MG63 (cell line): ENCODE results near the gene ERMARD. TPM values are rescaled to one million over a fixed set of nuclear protein-coding genes. Genes with fewer than 3 reads are reported as not detected.

ENCODE experiments used
- DNase-seq: peaks from one replicate; pipeline ENCODE4 v3.0.0-alpha.2; 2020
- H3K27me3 ChIP-seq: fragments of 250-450 bp; sonication (Bioruptor Pico); 2 replicates; pipeline ENCODE4 v1.5.1; 2020; ENCODE audit warnings: mild to moderate bottlenecking, moderate library complexity
- H3K36me3 ChIP-seq: fragments of 250-450 bp; sonication (Bioruptor Pico); 2 replicates; pipeline ENCODE4 v1.5.1; 2020; ENCODE audit warnings: mild to moderate bottlenecking, moderate library complexity
- H3K4me3 ChIP-seq: fragments of 250-450 bp; sonication (Bioruptor Pico); 2 replicates; pipeline ENCODE4 v1.5.1; 2020; ENCODE audit warnings: mild to moderate bottlenecking, moderate library complexity
- H3K9me3 ChIP-seq: fragments of 250-450 bp; sonication (Bioruptor Pico); 2 replicates; pipeline ENCODE4 v1.5.1; 2020; ENCODE audit warnings: mild to moderate bottlenecking, moderate library complexity
- total RNA-seq: library from RNA; depleted of rRNA; stranded (reverse); fragments of >200 nt; shearing (Covaris generic); gene quantifications from 2 replicates; pipeline ENCODE4 v1.2.3, GENCODE V29; 2014; ENCODE audit warnings: low replicate concordance

Gene ERMARD
- total RNA-seq, 1 experiment from 2014 or later: 22.5 TPM

GRCh38 chr6:169803816-169804340 is 52.5 kb downstream of the ERMARD start:
- no peak for DNase-seq
- H3K9me3 ChIP-seq: no peaks in the 10 kb centered on the region
- no peaks in the 10 kb centered on the region for H3K36me3 ChIP-seq
- no peak overlapping the region for H3K4me3 ChIP-seq
- peaks cover 3% of the 10 kb centered on the region; the same call in 1 of the 2 replicates for H3K27me3 ChIP-seq

DNA sequence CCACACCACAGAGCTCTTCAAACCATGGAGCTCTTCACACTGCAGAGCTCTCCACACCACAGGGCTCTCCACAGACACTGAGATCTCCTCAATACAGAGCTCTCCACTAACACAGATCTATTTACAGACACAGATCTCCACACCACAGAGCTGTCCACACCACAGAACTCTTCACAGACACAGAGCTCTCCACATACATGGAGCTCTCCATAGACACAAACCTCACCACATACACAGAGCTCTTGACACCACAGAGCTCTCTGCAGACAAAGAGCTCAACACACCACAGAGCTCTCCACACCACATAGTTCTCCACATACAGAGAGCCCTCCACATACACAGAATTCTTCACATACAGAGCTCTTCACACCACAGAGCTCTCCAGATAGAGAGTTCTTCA is 53.0 kb downstream of the ERMARD start:
- Histone ChIP-seq H3K36me3 (no peaks in the 10 kb centered on the region), H3K4me3 (no peak overlapping the region), H3K27me3 (peaks cover 3% of the 10 kb centered on the region; the same call in 1 of the 2 replicates), H3K9me3 (no peaks in the 10 kb centered on the region)
- no peak for DNase-seq

DNA sequence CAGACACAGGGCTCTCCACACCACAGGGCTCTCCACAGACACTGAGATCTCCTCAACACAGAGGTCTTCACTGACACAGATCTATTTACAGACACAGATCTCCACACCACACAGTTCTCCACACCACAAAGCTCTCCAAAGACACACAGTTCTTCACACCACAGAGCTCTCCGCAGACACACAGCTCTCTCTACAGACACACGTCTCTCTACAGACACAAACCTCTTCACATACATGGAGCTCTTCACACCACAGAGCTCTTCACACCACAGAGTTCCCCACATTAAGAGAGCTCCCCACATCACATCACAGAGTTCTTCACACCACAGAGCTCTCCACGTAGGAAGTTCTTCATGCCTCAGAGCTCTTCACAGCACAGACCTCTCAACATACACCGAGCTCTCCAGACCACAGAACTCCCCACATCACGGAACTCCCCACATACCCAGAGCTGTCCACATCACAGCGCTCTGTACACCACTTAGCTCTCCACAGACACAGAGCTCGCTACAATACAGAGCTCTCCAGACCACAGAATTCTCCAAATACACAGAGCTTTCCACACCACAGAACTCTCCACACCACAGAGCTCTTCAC is 53.9 kb downstream of the ERMARD start:
- no peak for DNase-seq
- Histone ChIP-seq H3K4me3 (no peak overlapping the region), H3K27me3 (peaks cover 3% of the 10 kb centered on the region; the same call in 1 of the 2 replicates), H3K9me3 (no peaks in the 10 kb centered on the region), H3K36me3 (no peaks in the 10 kb centered on the region)

DNA sequence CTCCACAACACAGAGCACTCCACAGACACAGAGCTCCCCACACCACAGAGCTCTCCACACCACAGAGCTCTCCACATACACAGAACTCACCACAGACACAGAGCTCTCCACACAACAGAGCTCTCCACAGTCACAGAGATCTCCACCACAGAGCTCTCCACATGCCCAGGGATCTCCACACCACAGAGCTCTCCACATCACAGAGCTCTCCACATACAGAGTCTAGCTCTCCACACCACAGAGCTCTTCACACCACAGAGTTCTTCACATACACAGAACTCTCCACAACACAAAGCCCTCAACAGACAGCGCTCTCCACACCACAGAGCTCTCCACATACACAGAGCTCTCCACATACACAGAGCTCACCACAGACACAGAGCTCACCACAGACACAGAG is 55.3 kb downstream of the ERMARD start:
- H3K27me3 ChIP-seq: peaks cover 3% of the 10 kb centered on the region; the same call in 1 of the 2 replicates
- DNase-seq: no peak
- H3K36me3 ChIP-seq: no peaks in the 10 kb centered on the region
- H3K4me3 ChIP-seq: no peak overlapping the region
- H3K9me3 ChIP-seq: no peaks in the 10 kb centered on the region

DNA sequence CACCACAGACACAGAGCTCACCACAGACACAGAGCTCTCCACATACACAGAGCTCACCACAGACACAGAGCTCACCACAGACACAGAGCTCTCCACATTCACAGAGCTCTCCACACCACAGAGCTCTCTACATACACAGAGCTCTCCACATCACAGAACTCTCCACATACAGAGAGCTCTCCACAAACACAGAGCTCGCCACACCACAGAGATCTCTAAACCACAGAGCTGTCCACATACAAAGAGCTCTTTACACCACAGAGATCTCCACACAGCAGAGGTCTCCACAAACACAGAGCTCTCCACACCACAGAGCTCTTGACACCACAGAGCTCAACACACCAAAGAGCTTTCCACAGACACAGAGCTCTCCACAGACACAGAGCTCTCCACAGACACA is 55.8 kb downstream of the ERMARD start:
- Histone ChIP-seq H3K9me3 (no peaks in the 10 kb centered on the region), H3K27me3 (peaks cover 3% of the 10 kb centered on the region; the same call in 1 of the 2 replicates), H3K36me3 (no peaks in the 10 kb centered on the region), H3K4me3 (no peak overlapping the region)
- DNase-seq: no peak

- Histone ChIP-seq H3K27me3 (peaks cover 3% of the 10 kb centered on the region; the same call in 1 of the 2 replicates), H3K4me3 (no peak overlapping the region), H3K9me3 (no peaks in the 10 kb centered on the region), H3K36me3 (no peaks in the 10 kb centered on the region)
- no peak for DNase-seq
Measured at GRCh38 chr6:169807699-169808607, 56.5 kb downstream of the ERMARD start.

- Histone ChIP-seq H3K4me3 (no peak overlapping the region), H3K9me3 (no peaks in the 10 kb centered on the region), H3K36me3 (no peaks in the 10 kb centered on the region), H3K27me3 (peaks cover 3% of the 10 kb centered on the region; the same call in 1 of the 2 replicates)
- no peak for DNase-seq
Measured at GRCh38 chr6:169808608-169808967, 57.2 kb downstream of the ERMARD start.

- no peak for DNase-seq
- H3K27me3 ChIP-seq: 0 out of 2 replicates have a peak, but pooled peaks cover 3% of the 10 kb centered on the region
- H3K9me3 ChIP-seq: no peaks in the 10 kb centered on the region
- H3K4me3 ChIP-seq: no peak overlapping the region
- no peaks in the 10 kb centered on the region for H3K36me3 ChIP-seq
Measured at GRCh38 chr6:169809386-169809785, 58.0 kb downstream of the ERMARD start.

DNA sequence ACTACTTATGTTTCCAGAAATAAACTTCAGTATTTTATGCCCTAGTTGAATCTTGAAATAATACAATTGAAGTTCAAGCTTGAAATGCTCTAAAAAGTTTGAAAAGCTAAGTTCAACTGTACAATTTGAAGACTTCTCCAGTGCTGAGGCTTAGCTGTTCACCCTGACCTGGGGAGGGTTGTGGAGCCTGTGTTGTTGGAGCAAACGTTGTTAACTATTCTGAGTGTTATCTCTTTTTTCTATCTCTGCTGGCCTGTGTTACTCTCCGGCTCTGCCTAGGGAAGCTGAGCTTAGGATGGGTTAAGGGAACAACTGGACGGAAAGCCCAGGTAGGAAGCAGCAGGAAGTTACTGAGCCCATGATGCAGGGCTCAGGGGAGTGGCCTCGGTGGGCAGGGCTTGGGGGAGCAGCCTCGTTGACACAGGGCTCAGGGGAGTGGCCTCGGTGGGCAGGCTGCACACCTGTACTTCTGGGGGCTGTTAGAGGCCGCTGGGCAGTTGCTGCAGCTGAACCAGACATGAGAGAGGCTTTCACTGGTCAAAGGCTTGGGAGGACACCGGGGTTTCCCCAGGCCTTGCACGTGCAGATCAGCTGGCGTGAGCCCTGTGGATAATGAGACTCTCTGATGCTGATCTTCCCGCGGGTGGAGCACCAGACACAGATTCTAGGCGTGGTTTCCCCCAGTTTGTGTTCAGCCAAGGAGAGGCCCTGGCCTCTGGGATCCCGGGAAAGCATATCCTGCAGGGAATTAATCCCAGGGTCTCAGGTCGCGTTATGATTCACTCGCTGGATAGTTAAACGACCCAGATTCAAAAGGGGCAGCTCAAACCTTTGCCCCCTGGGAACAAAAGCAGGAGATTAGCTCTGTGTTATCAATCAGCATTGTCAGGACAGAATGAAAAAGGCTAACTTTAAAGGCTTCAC is 58.9 kb downstream of the ERMARD start:
- Histone ChIP-seq H3K9me3 (no peaks in the 10 kb centered on the region), H3K27me3 (no peaks in the 10 kb centered on the region), H3K36me3 (no peaks in the 10 kb centered on the region), H3K4me3 (no peak overlapping the region)
- no peak for DNase-seq

GRCh38 chr6:169811072-169811471 is 59.6 kb downstream of the ERMARD start:
- Histone ChIP-seq H3K4me3 (no peak overlapping the region), H3K27me3 (no peaks in the 10 kb centered on the region), H3K36me3 (no peaks in the 10 kb centered on the region), H3K9me3 (peaks cover 5% of the 10 kb centered on the region)
- DNase-seq: no peak

- no peak for DNase-seq
- no peak overlapping the region for H3K4me3 ChIP-seq
- no peaks in the 10 kb centered on the region for H3K36me3 ChIP-seq
Measured at GRCh38 chr6:169811521-169812256, 60.3 kb downstream of the ERMARD start.

DNA sequence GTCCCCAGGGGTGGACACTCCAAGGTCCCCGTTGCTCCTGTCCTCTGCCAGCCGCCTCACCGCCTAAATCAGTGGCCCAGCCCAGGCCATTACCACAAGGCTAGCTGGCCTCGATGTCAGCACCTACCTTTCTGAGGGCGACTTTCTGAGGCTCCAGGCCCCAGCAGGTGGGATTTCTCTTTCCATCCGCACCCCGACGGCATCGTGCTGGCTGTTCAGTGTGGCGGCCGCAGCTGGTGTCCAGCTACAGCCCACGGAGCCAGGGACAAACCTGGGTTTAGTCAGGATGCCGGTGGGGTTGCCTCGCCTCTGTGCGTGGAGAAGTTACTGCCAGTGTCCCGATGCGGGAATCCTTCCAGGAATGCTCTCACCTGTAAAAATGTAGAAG is 60.8 kb downstream of the ERMARD start:
- no peak for DNase-seq
- peaks cover 15% of the 10 kb centered on the region for H3K9me3 ChIP-seq
- no peak overlapping the region for H3K4me3 ChIP-seq
- no peaks in the 10 kb centered on the region; the same call in 1 of the 2 replicates for H3K27me3 ChIP-seq
- no peaks in the 10 kb centered on the region for H3K36me3 ChIP-seq

More at GRCh38 chr6:169811521-169812256, 60.3 kb downstream of the ERMARD start:
- Histone ChIP-seq H3K9me3 (peaks cover 10% of the 10 kb centered on the region), H3K27me3 (no peaks in the 10 kb centered on the region; the same call in 1 of the 2 replicates)

GRCh38 chr6:169813969-169814368 is 62.5 kb downstream of the ERMARD start:
- H3K27me3 ChIP-seq: peaks cover 5% of the 10 kb centered on the region; the same call in 1 of the 2 replicates
- H3K4me3 ChIP-seq: no peak overlapping the region
- no peaks in the 10 kb centered on the region for H3K36me3 ChIP-seq
- no peak for DNase-seq
- peaks cover 16% of the 10 kb centered on the region for H3K9me3 ChIP-seq

GRCh38 chr6:169816054-169816453 is 64.6 kb downstream of the ERMARD start:
- H3K27me3 ChIP-seq: peaks cover 7% of the 10 kb centered on the region; the same call in 1 of the 2 replicates
- DNase-seq: no peak
- H3K9me3 ChIP-seq: peaks cover 16% of the 10 kb centered on the region
- H3K4me3 ChIP-seq: no peak overlapping the region
- no peaks in the 10 kb centered on the region for H3K36me3 ChIP-seq

DNA sequence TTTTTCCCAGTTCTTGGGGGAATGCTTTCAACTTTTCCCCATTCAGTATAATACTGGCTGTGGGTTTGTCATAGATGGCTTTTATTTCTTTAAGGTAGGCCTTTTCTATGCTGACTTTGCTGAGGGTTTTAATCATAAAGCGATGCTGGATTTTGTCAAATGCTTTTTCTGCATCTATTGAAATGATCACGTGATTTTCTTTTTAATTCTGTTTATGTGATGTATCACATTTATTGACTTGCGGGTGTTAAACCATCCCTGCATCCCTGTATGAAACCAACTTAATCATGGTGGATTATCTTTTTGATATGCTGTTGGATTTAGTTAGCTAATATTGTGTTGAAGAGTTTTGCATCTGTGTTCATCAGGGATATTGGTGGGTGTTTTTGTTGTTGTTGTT is 65.6 kb downstream of the ERMARD start:
- H3K27me3 ChIP-seq: peaks cover 7% of the 10 kb centered on the region; the same call in 1 of the 2 replicates
- DNase-seq: no peak
- H3K36me3 ChIP-seq: no peaks in the 10 kb centered on the region
- no peak overlapping the region for H3K4me3 ChIP-seq
- peaks cover 16% of the 10 kb centered on the region for H3K9me3 ChIP-seq

- peaks cover 7% of the 10 kb centered on the region; the same call in 1 of the 2 replicates for H3K27me3 ChIP-seq
- no peak overlapping the region for H3K4me3 ChIP-seq
- peaks cover 16% of the 10 kb centered on the region for H3K9me3 ChIP-seq
- DNase-seq: no peak
- H3K36me3 ChIP-seq: no peaks in the 10 kb centered on the region
Measured at GRCh38 chr6:169820358-169820757, 68.9 kb downstream of the ERMARD start.
